T-helper 2 cell treated with Interferon-gamma antibody and Interleukin-4, amounts not matched to agents 100 ng/mL and 5 ng/mL, for 36 hours (primary cell): ENCODE results near the gene CD300E. TPM values are rescaled to one million over a fixed set of nuclear protein-coding genes. Genes with fewer than 3 reads are reported as not detected.
"Not testable (repeated sequence)": the region's sequence is repeated elsewhere in the genome, so short reads cannot be mapped to it uniquely, and the experiment has no call there.

Source experiments
- intact Hi-C: fragments of 100-400 bp; cut with micrococcal nuclease; formaldehyde crosslinking; loops from one replicate; pipeline ENCODE4 v1.15.1; 2023
- total RNA-seq: library from RNA; stranded (reverse); gene quantifications from 2 replicates; pipeline ENCODE4 v1.2.3, GENCODE V29; 2022

Gene CD300E
- total RNA-seq, 1 donor from 2014 or later, result not detected

GRCh38 chr17:74601944-74602572, 21.5 kb downstream of the CD300E start:
- intact Hi-C loops, result loop anchor here (1.0 to 5.0 kb wide), 2 partner anchors 55 to 223 kb away; partner anchors contain the start of gene CD300C

GRCh38 chr17:74599448-74599939, 24.0 kb downstream of the CD300E start:
- intact Hi-C loops, result no loop called here

GRCh38 chr17:74599023-74599399, 24.5 kb downstream of the CD300E start:
- intact Hi-C loops, result no loop called here

- intact Hi-C loops, result no loop called here
These were observed 25.1 kb downstream of the CD300E start for GRCh38 chr17:74598346-74599022.

GRCh38 chr17:74597069-74597790, 26.3 kb downstream of the CD300E start:
- intact Hi-C loops, result no loop called here

GRCh38 chr17:74595037-74595750, 28.3 kb downstream of the CD300E start:
- intact Hi-C loops, result no loop called here

- intact Hi-C loops, result no loop called here
These were observed 31.2 kb downstream of the CD300E start, which contains the start of gene CD300LD for GRCh38 chr17:74592087-74592990. Gene CD300LD, minus strand, starts transcription at chr17:74592283. Its CDS starts 81 bp downstream, at chr17:74592202.

GRCh38 chr17:74591503-74591902, 32.0 kb downstream of the CD300E start:
- intact Hi-C loops, result no loop called here

GRCh38 chr17:74585711-74586110, 37.8 kb downstream of the CD300E start:
- intact Hi-C loops, result no loop called here

GRCh38 chr17:74584292-74585060, 39.1 kb downstream of the CD300E start:
- intact Hi-C loops, result no loop called here

GRCh38 chr17:74582633-74583032, 40.9 kb downstream of the CD300E start:
- intact Hi-C loops, result no loop called here

- intact Hi-C loops, result no loop called here
These were observed 43.6 kb downstream of the CD300E start for GRCh38 chr17:74579900-74580299.

- intact Hi-C loops, result no loop called here
These were observed 44.6 kb downstream of the CD300E start for GRCh38 chr17:74578979-74579378.

GRCh38 chr17:74574489-74575142, 48.9 kb downstream of the CD300E start:
- intact Hi-C loops, result no loop called here

- intact Hi-C loops, result not testable (repeated sequence)
These were observed 49.9 kb downstream of the CD300E start for GRCh38 chr17:74573635-74574034.

- intact Hi-C loops, result no loop called here
These were observed 50.4 kb downstream of the CD300E start for GRCh38 chr17:74573169-74573568.

- intact Hi-C loops, result no loop called here
These were observed 51.8 kb downstream of the CD300E start for GRCh38 chr17:74571621-74572270.
